ENCODE data around the gene AGBL1.

The AGBL1 gene

GRCh38 chr15:86329311-86330013 lies 249.8 kb downstream of the AGBL1 start:
- no peak for DNase-seq

GRCh38 chr15:86333819-86334218 lies 254.1 kb downstream of the AGBL1 start:
- no peak for DNase-seq

- DNase-seq, result no peak
Measured at GRCh38 chr15:86336051-86336788, 256.5 kb downstream of the AGBL1 start.

- DNase-seq, result no peak
Measured at GRCh38 chr15:86337071-86337470, 257.4 kb downstream of the AGBL1 start.

GRCh38 chr15:86347245-86347644 lies 267.6 kb downstream of the AGBL1 start:
- DNase-seq, result no peak

GRCh38 chr15:86349565-86349964 lies 269.9 kb downstream of the AGBL1 start:
- DNase-seq, result no peak

GRCh38 chr15:86353213-86353612 lies 273.5 kb downstream of the AGBL1 start:
- no peak for DNase-seq

- no peak for DNase-seq
Measured at GRCh38 chr15:86355361-86355760, 275.7 kb downstream of the AGBL1 start.

- no peak for DNase-seq
Measured at GRCh38 chr15:86355801-86356200, 276.1 kb downstream of the AGBL1 start.

- no peak for DNase-seq
Measured at GRCh38 chr15:86362555-86362954, 282.9 kb downstream of the AGBL1 start.

GRCh38 chr15:86373147-86373546 lies 293.5 kb downstream of the AGBL1 start:
- no peak for DNase-seq

GRCh38 chr15:86375733-86376280 lies 296.1 kb downstream of the AGBL1 start:
- DNase-seq, result no peak

GRCh38 chr15:86377914-86378313 lies 298.2 kb downstream of the AGBL1 start:
- DNase-seq, result no peak

GRCh38 chr15:86382341-86382740 lies 302.7 kb downstream of the AGBL1 start:
- no peak for DNase-seq

- DNase-seq, result no peak
Measured at GRCh38 chr15:86383611-86384010, 303.9 kb downstream of the AGBL1 start.

- DNase-seq, result no peak
Measured at GRCh38 chr15:86384186-86384585, 304.5 kb downstream of the AGBL1 start.

GRCh38 chr15:86392296-86392695 lies 312.6 kb downstream of the AGBL1 start:
- DNase-seq, result no peak

- DNase-seq, result no peak
Measured at GRCh38 chr15:86392874-86393273, 313.2 kb downstream of the AGBL1 start.

GRCh38 chr15:86394866-86395265 lies 315.2 kb downstream of the AGBL1 start:
- DNase-seq, result no peak

GRCh38 chr15:86399041-86399954 lies 319.6 kb downstream of the AGBL1 start:
- no peak for DNase-seq

GRCh38 chr15:86403221-86403620 lies 323.6 kb downstream of the AGBL1 start:
- DNase-seq, result no peak

GRCh38 chr15:86403914-86404583 lies 324.4 kb downstream of the AGBL1 start:
- DNase-seq, result no peak

- DNase-seq, result no peak
Measured at GRCh38 chr15:86408261-86408660, 328.6 kb downstream of the AGBL1 start.
